Measurements from ENCODE around the gene FBXO21.

- TF ChIP-seq POLR2A (IDR thresholded peaks at IDR 0.05): no peak
- no peak for TF ChIP-seq EP300 (IDR thresholded peaks at IDR 0.05)
- TF ChIP-seq, protein P1, sequence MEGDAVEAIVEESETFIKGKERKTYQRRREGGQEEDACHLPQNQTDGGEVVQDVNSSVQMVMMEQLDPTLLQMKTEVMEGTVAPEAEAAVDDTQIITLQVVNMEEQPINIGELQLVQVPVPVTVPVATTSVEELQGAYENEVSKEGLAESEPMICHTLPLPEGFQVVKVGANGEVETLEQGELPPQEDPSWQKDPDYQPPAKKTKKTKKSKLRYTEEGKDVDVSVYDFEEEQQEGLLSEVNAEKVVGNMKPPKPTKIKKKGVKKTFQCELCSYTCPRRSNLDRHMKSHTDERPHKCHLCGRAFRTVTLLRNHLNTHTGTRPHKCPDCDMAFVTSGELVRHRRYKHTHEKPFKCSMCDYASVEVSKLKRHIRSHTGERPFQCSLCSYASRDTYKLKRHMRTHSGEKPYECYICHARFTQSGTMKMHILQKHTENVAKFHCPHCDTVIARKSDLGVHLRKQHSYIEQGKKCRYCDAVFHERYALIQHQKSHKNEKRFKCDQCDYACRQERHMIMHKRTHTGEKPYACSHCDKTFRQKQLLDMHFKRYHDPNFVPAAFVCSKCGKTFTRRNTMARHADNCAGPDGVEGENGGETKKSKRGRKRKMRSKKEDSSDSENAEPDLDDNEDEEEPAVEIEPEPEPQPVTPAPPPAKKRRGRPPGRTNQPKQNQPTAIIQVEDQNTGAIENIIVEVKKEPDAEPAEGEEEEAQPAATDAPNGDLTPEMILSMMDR (IDR thresholded peaks at IDR 0.05): no peak
Observed at GRCh38 chr12:117168976-117169375, 21.3 kb downstream of the FBXO21 start.
